CD4-positive, alpha-beta T cell (primary cell): ENCODE data around the gene PPP6R2. TPM values are rescaled to one million over a fixed set of nuclear protein-coding genes. Genes with fewer than 3 reads are reported as not detected.

Experiments
- ATAC-seq: fragments of 200-7000 bp; cut with Tn5 transposase; one replicate; pipeline ENCODE4 v1.10.0; 2022; ENCODE audit warnings: mild to moderate bottlenecking; ENCODE audit not compliant: poor library complexity
- CTCF ChIA-PET: fragments of 350-600 bp; sonication (Branson Sonifier 250); formaldehyde crosslinking; loops from one replicate; lab custom pipeline; 2021; ENCODE audit warnings: antibody characterized with exemption, inconsistent platforms; lab: Charles Lee
- POLR2A ChIA-PET: fragments of 350-600 bp; sonication (Branson Sonifier 250); formaldehyde crosslinking; loops from one replicate; lab custom pipeline; 2021; ENCODE audit warnings: antibody characterized with exemption, inconsistent platforms; lab: Charles Lee
- DNase-seq, 14 experiments: peaks; one replicate each; pipeline ENCODE4 v3.0.0-alpha.2; 2013 to 2020; ENCODE audit warnings: mixed read lengths in 2 of 14
- H3K27ac ChIP-seq, 2 donors: one replicate each; pipeline versions ENCODE4 v1.5.1 to v1.7.0; 2013; ENCODE audit warnings: low read length in 2 of 2, low read depth in 1 of 2, mild to moderate bottlenecking in 1 of 2
- H3K27me3 ChIP-seq, 2 experiments: 1 replicate in 1 of 2; 2 replicates in 1 of 2; pipeline versions ENCODE4 v1.6.1 to v1.7.0; 2013; ENCODE audit warnings: low read length in 2 of 2, control low read depth in 1 of 2, mild to moderate bottlenecking in 1 of 2, moderate library complexity in 1 of 2; ENCODE audit not compliant: insufficient read depth in 2 of 2, control insufficient read depth in 1 of 2
- H3K36me3 ChIP-seq: one replicate; pipeline ENCODE4 v1.6.1; 2013; ENCODE audit warnings: low read length, control low read depth; ENCODE audit not compliant: insufficient read depth
- H3K4me1 ChIP-seq: one replicate; pipeline ENCODE4 v1.6.1; 2013; ENCODE audit warnings: low read length, control low read depth; ENCODE audit not compliant: insufficient read depth
- H3K4me3 ChIP-seq: one replicate; pipeline ENCODE4 v1.5.1; 2013; ENCODE audit warnings: mild to moderate bottlenecking, low read length, moderate library complexity
- H3K9me3 ChIP-seq, 2 experiments: 1 replicate in 1 of 2; 2 replicates in 1 of 2; pipeline versions ENCODE4 v1.6.1 to v1.7.0; 2013; ENCODE audit warnings: low read length in 2 of 2, mild to moderate bottlenecking in 2 of 2, control low read depth in 1 of 2, moderate library complexity in 1 of 2; ENCODE audit not compliant: control insufficient read depth in 1 of 2, insufficient read depth in 1 of 2
- H3K27ac Mint-ChIP-seq: one replicate; pipeline ENCODE4 v1.8.0; 2020; ENCODE audit warnings: mixed read lengths
- H3K27me3 Mint-ChIP-seq: one replicate; pipeline ENCODE4 v1.8.0; 2021; ENCODE audit warnings: mixed read lengths
- H3K36me3 Mint-ChIP-seq: one replicate; pipeline ENCODE4 v1.8.0; 2021; ENCODE audit warnings: low read depth, mixed read lengths
- H3K4me1 Mint-ChIP-seq: one replicate; pipeline ENCODE4 v1.8.0; 2021; ENCODE audit warnings: low read depth, mixed read lengths
- H3K4me3 Mint-ChIP-seq: one replicate; pipeline ENCODE4 v1.8.0; 2020; ENCODE audit warnings: mild to moderate bottlenecking, mixed read lengths
- H3K9me3 Mint-ChIP-seq: one replicate; pipeline ENCODE4 v1.8.0; 2020; ENCODE audit warnings: mixed read lengths
- CTCF ChIP-seq: fragments of 200-600 bp; IDR thresholded peaks from one replicate; pipeline ENCODE4 v1.8.0; 2022; ENCODE audit warnings: antibody characterized with exemption, mild to moderate bottlenecking
- intact Hi-C, 2 experiments: fragments of 100-400 bp; cut with DNase I in 1 of 2; cut with micrococcal nuclease in 1 of 2; formaldehyde crosslinking; loops; one replicate each; pipeline versions ENCODE4 v1.15.1 to v1.9.0; 2023 to 2025; cut with DNase I, micrococcal nuclease
- total RNA-seq, 174 experiments: library from RNA in 2 of 174; stranded (reverse) in 2 of 174; gene quantifications; one replicate each; pipeline ENCODE4 v1.2.3 and lab custom pipeline; 2021 to 2026

The PPP6R2 gene
- total RNA-seq, 2 experiments from 2014 or later = 47.1 to 48.0 TPM

GRCh38 chr22:50360578-50360977 lies 17.5 kb downstream of the PPP6R2 start:
- DNase-seq (no peak), ATAC-seq (no peak)
- ChIA-PET POLR2A (interaction anchor here (1.3 kb wide), 1 partner anchor 116 kb away, joined by 4 read pairs; no protein-coding TSS in a partner anchor), CTCF (interaction anchor here (0.6 kb wide), 1 partner anchor 57 kb away, joined by 3 read pairs; no protein-coding TSS in a partner anchor)
- Histone ChIP-seq H3K4me1 (peaks cover 29% of the 10 kb centered on the region), H3K36me3 (peaks cover 6% of the 10 kb centered on the region), H3K9me3 (no peaks in the 10 kb centered on the region), H3K27ac (no peak overlapping the region), H3K4me3 (no peak overlapping the region), H3K27me3 (no peaks in the 10 kb centered on the region)
- H3K4me3 Mint-ChIP-seq = no peak overlapping the region
- H3K27me3 Mint-ChIP-seq = no peaks in the 10 kb centered on the region
- peak overlapping the region; percentile 52 for H3K27ac Mint-ChIP-seq
- H3K36me3 Mint-ChIP-seq = peaks cover 56% of the 10 kb centered on the region
- intact Hi-C loops = no loop called here
- no peak for TF ChIP-seq CTCF
- no peaks in the 10 kb centered on the region for H3K9me3 Mint-ChIP-seq
- peaks cover 55% of the 10 kb centered on the region for H3K4me1 Mint-ChIP-seq

DNA sequence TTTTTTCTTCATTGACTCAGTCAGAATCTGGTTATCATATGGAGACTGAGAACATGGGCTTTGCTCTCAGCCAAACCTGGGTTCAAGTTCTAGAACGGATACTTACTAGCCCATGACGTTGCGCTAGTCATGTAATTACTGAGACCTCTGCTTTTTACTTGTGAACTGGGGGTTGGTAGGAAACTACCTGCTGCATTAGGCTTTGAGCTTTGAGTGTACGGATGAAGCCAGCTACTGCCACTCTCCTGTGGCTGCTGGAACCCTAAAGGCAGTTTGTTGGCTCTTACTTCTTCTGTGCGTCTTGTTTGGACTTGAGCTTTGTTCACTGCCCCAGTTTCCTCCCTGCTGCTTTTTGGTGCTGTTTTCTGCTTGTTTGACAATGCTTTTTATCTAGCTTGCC lies 18.1 kb downstream of the PPP6R2 start:
- TF ChIP-seq CTCF = no peak
- no peaks in the 10 kb centered on the region for H3K9me3 Mint-ChIP-seq
- no peak overlapping the region for H3K27ac ChIP-seq
- peaks cover 6% of the 10 kb centered on the region for H3K36me3 ChIP-seq
- H3K4me3 ChIP-seq = no peak overlapping the region
- no peaks in the 10 kb centered on the region for H3K27me3 Mint-ChIP-seq
- ATAC-seq (no peak), DNase-seq (no peak)
- H3K27me3 ChIP-seq = no peaks in the 10 kb centered on the region
- H3K4me1 Mint-ChIP-seq = peaks cover 55% of the 10 kb centered on the region
- peaks cover 29% of the 10 kb centered on the region for H3K4me1 ChIP-seq
- no peak overlapping the region for H3K4me3 Mint-ChIP-seq
- ChIA-PET POLR2A (interaction anchor here (1.3 kb wide), 1 partner anchor 117 kb away, joined by 4 read pairs; no protein-coding TSS in a partner anchor), CTCF (interaction anchor here (0.6 kb wide), 1 partner anchor 58 kb away, joined by 3 read pairs; no protein-coding TSS in a partner anchor)
- H3K27ac Mint-ChIP-seq = peak overlapping the region; percentile 52
- no peaks in the 10 kb centered on the region for H3K9me3 ChIP-seq
- H3K36me3 Mint-ChIP-seq = peaks cover 60% of the 10 kb centered on the region
- intact Hi-C loops = no loop called here

GRCh38 chr22:50361688-50362087 lies 18.6 kb downstream of the PPP6R2 start:
- CTCF ChIA-PET = no interaction called here
- no peaks in the 10 kb centered on the region for H3K9me3 Mint-ChIP-seq
- no peak overlapping the region for H3K27ac ChIP-seq

More at GRCh38 chr22:50361688-50362087, 18.6 kb downstream of the PPP6R2 start:
- Histone ChIP-seq H3K36me3 (peaks cover 4% of the 10 kb centered on the region), H3K4me3 (no peak overlapping the region), H3K27me3 (no peaks in the 10 kb centered on the region), H3K4me1 (peaks cover 29% of the 10 kb centered on the region), H3K9me3 (no peaks in the 10 kb centered on the region)
- no peak overlapping the region for H3K4me3 Mint-ChIP-seq
- no peaks in the 10 kb centered on the region for H3K27me3 Mint-ChIP-seq
- no peak for TF ChIP-seq CTCF
- H3K4me1 Mint-ChIP-seq = peaks cover 58% of the 10 kb centered on the region
- ATAC-seq = no peak
- POLR2A ChIA-PET = interaction anchor here (1.3 kb wide), 1 partner anchor 118 kb away, joined by 4 read pairs; no protein-coding TSS in a partner anchor
- DNase-seq = peak in 2 of 14 experiments; percentile 24 to 27
- intact Hi-C loops = no loop called here
- H3K27ac Mint-ChIP-seq = peak overlapping the region; percentile 52
- peaks cover 63% of the 10 kb centered on the region for H3K36me3 Mint-ChIP-seq
